ENCODE measurements around the gene MTG2.

MTG2 gene

GRCh38 chr20:62193079-62194025 lies 10.5 kb downstream of the MTG2 start:
- Histone ChIP-seq H3K27me3 (replicated peaks; ENCODE audit: insufficient read depth, low read length) (no peaks in the 10 kb centered on the region), H3K36me3 (replicated peaks; ENCODE audit: insufficient read depth, low read length) (no peaks in the 10 kb centered on the region; the same call in 1 of the 2 replicates), H3K27ac (ENCODE audit: low read length) (no peak overlapping the region), H3K4me2 (ENCODE audit: low read depth, low read length) (no peak overlapping the region), H3K9me3 (replicated peaks; ENCODE audit: insufficient read depth, low read length) (no peaks in the 10 kb centered on the region), H3K4me1 (ENCODE audit: low read length) (no peaks in the 10 kb centered on the region), H3K9me2 (replicated peaks; ENCODE audit: insufficient read depth, low read length) (no peaks in the 10 kb centered on the region), H3K9ac (ENCODE audit: low read length) (no peak overlapping the region), H4K20me1 (ENCODE audit: insufficient read depth, low read length) (no peaks in the 10 kb centered on the region), H3F3A (ENCODE audit: insufficient read depth, low read length) (no peaks in the 10 kb centered on the region), H2AFZ (ENCODE audit: low read length) (no peak overlapping the region), H3K4me3 (ENCODE audit: low read length) (no peak overlapping the region), H3K79me2 (ENCODE audit: low read length) (peaks cover 23% of the 10 kb centered on the region)
- DNase-seq = no peak
- TF ChIP-seq EZH2 (optimal IDR thresholded peaks at IDR 0.05; ENCODE audit: low read depth, low read length) = no peak
- TF ChIP-seq CTCF (IDR thresholded peaks at IDR 0.05; ENCODE audit: low read length) = no peak
- TF ChIP-seq EZH2phosphoT487 (IDR thresholded peaks at IDR 0.05; ENCODE audit: low read length) = no peak

GRCh38 chr20:62195075-62195405 lies 12.2 kb downstream of the MTG2 start:
- Histone ChIP-seq H3K9me3 (replicated peaks; ENCODE audit: insufficient read depth, low read length) (no peaks in the 10 kb centered on the region), H3K36me3 (replicated peaks; ENCODE audit: insufficient read depth, low read length) (no peaks in the 10 kb centered on the region; the same call in 1 of the 2 replicates), H3F3A (ENCODE audit: insufficient read depth, low read length) (no peaks in the 10 kb centered on the region), H3K9me2 (replicated peaks; ENCODE audit: insufficient read depth, low read length) (no peaks in the 10 kb centered on the region), H3K4me1 (ENCODE audit: low read length) (no peaks in the 10 kb centered on the region), H4K20me1 (ENCODE audit: insufficient read depth, low read length) (no peaks in the 10 kb centered on the region), H3K9ac (ENCODE audit: low read length) (no peak overlapping the region), H2AFZ (ENCODE audit: low read length) (no peak overlapping the region), H3K79me2 (ENCODE audit: low read length) (peaks cover 21% of the 10 kb centered on the region), H3K4me2 (ENCODE audit: low read depth, low read length) (no peak overlapping the region), H3K27me3 (replicated peaks; ENCODE audit: insufficient read depth, low read length) (no peaks in the 10 kb centered on the region), H3K4me3 (ENCODE audit: low read length) (no peak overlapping the region), H3K27ac (ENCODE audit: low read length) (no peak overlapping the region)
- no peak for DNase-seq
- TF ChIP-seq CTCF (IDR thresholded peaks at IDR 0.05; ENCODE audit: low read length) (no peak), EZH2phosphoT487 (IDR thresholded peaks at IDR 0.05; ENCODE audit: low read length) (no peak), EZH2 (optimal IDR thresholded peaks at IDR 0.05; ENCODE audit: low read depth, low read length) (no peak)

GRCh38 chr20:62195736-62196135 lies 12.9 kb downstream of the MTG2 start:
- TF ChIP-seq EZH2phosphoT487 (IDR thresholded peaks at IDR 0.05; ENCODE audit: low read length) (no peak), CTCF (IDR thresholded peaks at IDR 0.05; ENCODE audit: low read length) (no peak), EZH2 (optimal IDR thresholded peaks at IDR 0.05; ENCODE audit: low read depth, low read length) (no peak)
- no peaks in the 10 kb centered on the region for H4K20me1 ChIP-seq (ENCODE audit: insufficient read depth, low read length)
- no peak overlapping the region for H2AFZ ChIP-seq (ENCODE audit: low read length)
- H3K27me3 ChIP-seq (replicated peaks; ENCODE audit: insufficient read depth, low read length) = no peaks in the 10 kb centered on the region
- peaks cover 14% of the 10 kb centered on the region; the same call in 1 of the 2 replicates for H3K79me2 ChIP-seq (ENCODE audit: low read length)
- H3K27ac ChIP-seq (ENCODE audit: low read length) = no peak overlapping the region
- no peaks in the 10 kb centered on the region for H3K4me1 ChIP-seq (ENCODE audit: low read length)
- H3K4me2 ChIP-seq (ENCODE audit: low read depth, low read length) = no peak overlapping the region
- no peaks in the 10 kb centered on the region for H3F3A ChIP-seq (ENCODE audit: insufficient read depth, low read length)
- H3K9me3 ChIP-seq (replicated peaks; ENCODE audit: insufficient read depth, low read length) = no peaks in the 10 kb centered on the region
- DNase-seq = no peak
- no peaks in the 10 kb centered on the region; the same call in 1 of the 2 replicates for H3K36me3 ChIP-seq (replicated peaks; ENCODE audit: insufficient read depth, low read length)
- no peaks in the 10 kb centered on the region for H3K9me2 ChIP-seq (replicated peaks; ENCODE audit: insufficient read depth, low read length)
- no peak overlapping the region for H3K4me3 ChIP-seq (ENCODE audit: low read length)
- H3K9ac ChIP-seq (ENCODE audit: low read length) = no peak overlapping the region

Measured in MM.1S (cell line).